IMR-90 (cell line): ENCODE results near the gene RANGRF. TPM values are rescaled to one million over a fixed set of nuclear protein-coding genes. Genes with fewer than 3 reads are reported as not detected.

ENCODE experiments used
- ATAC-seq: fragments of 200-7000 bp; cut with Tn5 transposase; 2 replicates; pipeline ENCODE4 v1.9.1; 2020; ENCODE audit warnings: low read depth, mild to moderate bottlenecking, moderate library complexity
- Bru-seq: library from RNA; stranded (reverse); fragments of 400-500 nt; gene quantifications from one replicate; lab custom pipeline; 2021; lab: Mats Ljungman, UMichigan
- BruChase-seq, 2 experiments: library from RNA; stranded (reverse); fragments of 400-500 nt; gene quantifications; one replicate each; lab custom pipeline; 2021; lab: Mats Ljungman, UMichigan
- BruUV-seq: library from RNA; stranded (reverse); fragments of 400-500 nt; replicated peaks from 2 replicates; lab custom pipeline; 2021; lab: Mats Ljungman, UMichigan
- CTCF ChIA-PET: fragments of 300-600 bp; formaldehyde crosslinking; extraction: SDS; loops from one replicate; lab custom pipeline; 2021; ENCODE audit warnings: antibody characterized with exemption; lab: Yijun Ruan, JAX
- POLR2A ChIA-PET: fragments of 300-600 bp; sonication (Branson Sonifier 250); formaldehyde crosslinking; loops from one replicate; lab custom pipeline; 2022; ENCODE audit warnings: antibody characterized with exemption; ENCODE audit not compliant: unreplicated experiment; lab: Charles Lee
- DNase-seq: peaks from one replicate; pipeline ENCODE4 v3.0.0; 2013
- H2AFZ ChIP-seq: replicated peaks from 2 replicates; pipeline ENCODE3; 2013; ENCODE audit warnings: low read length, mild to moderate bottlenecking; ENCODE audit not compliant: poor library complexity
- H2AK5ac ChIP-seq: 2 replicates; pipeline ENCODE4 v1.6.1; 2013; ENCODE audit warnings: low read depth, low read length, inconsistent platforms
- H2AK9ac ChIP-seq: replicated peaks from 2 replicates; pipeline ENCODE3; 2013; ENCODE audit warnings: mild to moderate bottlenecking, low read depth, low read length, moderate library complexity; ENCODE audit not compliant: poor library complexity
- H2BK120ac ChIP-seq: 2 replicates; pipeline ENCODE4 v1.6.1; 2013; ENCODE audit warnings: low read depth, low read length, inconsistent platforms
- H2BK15ac ChIP-seq: 3 replicates; pipeline ENCODE4 v1.6.1; 2013; ENCODE audit warnings: low read depth, low read length, inconsistent platforms
- H2BK20ac ChIP-seq: 2 replicates; pipeline ENCODE4 v1.6.1; 2013; ENCODE audit warnings: low read depth, mild to moderate bottlenecking, inconsistent platforms, low read length, moderate library complexity
- H2BK5ac ChIP-seq: 2 replicates; pipeline ENCODE4 v1.6.1; 2013; ENCODE audit warnings: mild to moderate bottlenecking, low read depth, low read length, inconsistent platforms; ENCODE audit not compliant: poor library complexity, severe bottlenecking
- H3K14ac ChIP-seq: replicated peaks from 2 replicates; pipeline ENCODE4 v1.6.1; 2013; ENCODE audit warnings: low read depth, low read length, inconsistent platforms
- H3K18ac ChIP-seq: 2 replicates; pipeline ENCODE4 v1.6.1; 2013; ENCODE audit warnings: low read depth, low read length, control low read depth
- H3K23ac ChIP-seq: 2 replicates; pipeline ENCODE4 v1.6.1; 2013; ENCODE audit warnings: low read depth, low read length, inconsistent platforms
- H3K27ac ChIP-seq: 2 replicates; pipeline ENCODE4 v1.5.1; 2013; ENCODE audit warnings: mild to moderate bottlenecking, control low read depth, low read length; ENCODE audit not compliant: insufficient read depth
- H3K27me3 ChIP-seq: 2 replicates; pipeline ENCODE4 v1.6.1; 2013; ENCODE audit warnings: low read length; ENCODE audit not compliant: control insufficient read depth, insufficient read depth
- H3K36me3 ChIP-seq: 2 replicates; pipeline ENCODE4 v1.6.1; 2013; ENCODE audit warnings: low read length, mixed read lengths; ENCODE audit not compliant: control insufficient read depth, insufficient read depth
- H3K4ac ChIP-seq: 2 replicates; pipeline ENCODE4 v1.6.1; 2013; ENCODE audit warnings: low read depth, low read length, inconsistent platforms
- H3K4me1 ChIP-seq: 2 replicates; pipeline ENCODE4 v1.6.1; 2013; ENCODE audit warnings: low read length, mixed read lengths; ENCODE audit not compliant: control insufficient read depth, insufficient read depth
- H3K4me2 ChIP-seq: 2 replicates; pipeline ENCODE4 v1.6.1; 2013; ENCODE audit warnings: low read depth, mild to moderate bottlenecking, control low read depth, low read length, moderate library complexity
- H3K4me3 ChIP-seq: 2 replicates; pipeline ENCODE4 v1.5.1; 2013; ENCODE audit warnings: low read depth, mild to moderate bottlenecking, control low read depth, low read length, moderate library complexity; ENCODE audit not compliant: insufficient read depth
- H3K56ac ChIP-seq: 2 replicates; pipeline ENCODE4 v1.6.1; 2013; ENCODE audit warnings: low read length, inconsistent platforms; ENCODE audit not compliant: insufficient read depth; ENCODE audit errors: extremely low read depth
- H3K79me1 ChIP-seq, 2 experiments: 2 replicates each; pipeline ENCODE4 v1.6.1; 2013; ENCODE audit warnings: low read length in 2 of 2, inconsistent platforms in 1 of 2, low read depth in 1 of 2
- H3K9ac ChIP-seq: 2 replicates; pipeline ENCODE4 v1.6.1; 2013; ENCODE audit warnings: low read depth, low read length, control low read depth
- H3K9me1 ChIP-seq: 2 replicates; pipeline ENCODE4 v1.6.1; 2013; ENCODE audit warnings: low read length, inconsistent platforms; ENCODE audit not compliant: insufficient read depth
- H3K9me3 ChIP-seq: 2 replicates; pipeline ENCODE4 v1.6.1; 2013; ENCODE audit warnings: low read length; ENCODE audit not compliant: control insufficient read depth, insufficient read depth
- H4K20me1 ChIP-seq: 2 replicates; pipeline ENCODE4 v1.6.1; 2013; ENCODE audit warnings: low read length, inconsistent platforms; ENCODE audit not compliant: insufficient read depth
- H4K5ac ChIP-seq: 2 replicates; pipeline ENCODE4 v1.6.1; 2013; ENCODE audit warnings: mild to moderate bottlenecking, low read depth, low read length, control low read depth
- H4K8ac ChIP-seq, 2 experiments: 2 replicates each; pipeline ENCODE4 v1.6.1; 2013; ENCODE audit warnings: low read depth in 2 of 2, low read length in 2 of 2, control low read depth in 1 of 2, inconsistent platforms in 1 of 2
- H4K91ac ChIP-seq: 2 replicates; pipeline ENCODE4 v1.6.1; 2013; ENCODE audit warnings: low read depth, low read length, inconsistent platforms; ENCODE audit not compliant: insufficient read depth
- BHLHE40 ChIP-seq: fragments of 150-350 bp; IDR thresholded peaks from 2 replicates; pipeline ENCODE4 v1.6.1; 2016; ENCODE audit warnings: mild to moderate bottlenecking, low read depth, low read length
- CTCF ChIP-seq: conservative IDR thresholded peaks from 2 replicates; pipeline ENCODE4 v1.5.1; 2012; ENCODE audit warnings: mild to moderate bottlenecking, low read depth, low read length, improper control_type of control experiment
- ELK1 ChIP-seq: fragments of 150-350 bp; IDR thresholded peaks from 2 replicates; pipeline ENCODE4 v1.6.1; 2016; ENCODE audit warnings: low read depth, mild to moderate bottlenecking, low read length, moderate library complexity, borderline replicate concordance
- FOS ChIP-seq: fragments of 150-350 bp; IDR thresholded peaks from 2 replicates; pipeline ENCODE4 v1.6.1; 2016; ENCODE audit warnings: low read depth, low read length
- MAFK ChIP-seq: IDR thresholded peaks from 2 replicates; pipeline ENCODE4 v1.6.1; 2012; ENCODE audit warnings: low read depth, low read length, improper control_type of control experiment
- MXI1 ChIP-seq: IDR thresholded peaks from 2 replicates; pipeline ENCODE4 v1.6.1; 2012; ENCODE audit warnings: low read depth, mild to moderate bottlenecking, low read length, moderate library complexity, borderline replicate concordance
- NFE2L2 ChIP-seq: fragments of 150-350 bp; IDR thresholded peaks from 2 replicates; pipeline ENCODE4 v1.6.1; 2016; ENCODE audit warnings: low read depth, mild to moderate bottlenecking, low read length
- POLR2A ChIP-seq: IDR thresholded peaks from 2 replicates; pipeline ENCODE4 v1.6.1; 2012; ENCODE audit warnings: mild to moderate bottlenecking, low read depth, low read length
- RAD21 ChIP-seq: IDR thresholded peaks from 2 replicates; pipeline ENCODE4 v1.6.1; 2012; ENCODE audit warnings: low read length, improper control_type of control experiment
- SMC3 ChIP-seq: fragments of 150-350 bp; IDR thresholded peaks from 2 replicates; pipeline ENCODE4 v1.6.1; 2016; ENCODE audit warnings: low read depth, mild to moderate bottlenecking, antibody characterized with exemption, low read length, moderate library complexity
- USF2 ChIP-seq: fragments of 150-350 bp; IDR thresholded peaks from 2 replicates; pipeline ENCODE4 v1.6.1; 2017; ENCODE audit warnings: mild to moderate bottlenecking, antibody characterized with exemption, low read length, low read depth
- WGBS, 2 experiments: methylation state at CpG; one replicate each; pipeline versions ENCODE4 v1.1.5 to v1.1.7; 2013; ENCODE audit warnings: missing lambda C conversion rate in 2 of 2; ENCODE audit not compliant: insufficient read length in 1 of 2; ENCODE audit errors: extremely low coverage in 2 of 2; 5-methylcytosine and 5-hydroxymethylcytosine counted together
- dilution Hi-C: fragments of 300-500 bp; cut with HindIII; formaldehyde crosslinking; loops from one replicate; pipeline ENCODE4 v1.14.3; 2018; ENCODE audit warnings: low sequenced_read_pairs; ENCODE audit not compliant: unreplicated experiment
- in situ Hi-C: fragments of 300-500 bp; cut with MboI; formaldehyde crosslinking; loops from 3 replicates; pipeline ENCODE4 v1.14.3; 2019; ENCODE audit warnings: low sequenced_read_pairs, inconsistent platforms, mixed read lengths
- intact Hi-C: fragments of 100-400 bp; cut with micrococcal nuclease; formaldehyde crosslinking; loops from 2 replicates; pipeline ENCODE4 v1.10.0; 2022
- long read RNA-seq: library from polyadenylated mRNA; unstranded; transcript quantifications from one replicate; pipeline ENCODE4 v2.0.0, GENCODE V29; 2021; ENCODE audit not compliant: unreplicated experiment
- polyA plus RNA-seq, 3 experiments: library from polyadenylated mRNA; depleted of rRNA; stranded (reverse); fragments of >200 nt; gene quantifications; 2 replicates each; pipeline ENCODE4 v1.2.3, GENCODE V29; 2012; ENCODE audit warnings: low replicate concordance in 1 of 3
- total RNA-seq: library from RNA; depleted of rRNA; stranded (reverse); fragments of >200 nt; gene quantifications from 2 replicates; pipeline ENCODE4 v1.2.3, GENCODE V29; 2012; rRNA removed

The RANGRF gene
- total RNA-seq (16.1 and 19.5 TPM in 2 replicates), polyA plus RNA-seq (2012; rRNA removed) (36.6 and 42.9 TPM in 2 replicates), Bru-seq, nascent RNA (percentile 54 among the genes with signal in this experiment), BruChase-seq, experiment 1, labeled RNA remaining after a 6-hour chase (percentile 66 among the genes with signal in this experiment), BruChase-seq, experiment 2, labeled RNA remaining after a 2-hour chase (percentile 59 among the genes with signal in this experiment)
- polyA plus RNA-seq (2012; cell fraction: cytosol; rRNA removed): 33.8 and 42.7 TPM in 2 replicates
- polyA plus RNA-seq (2012; cell fraction: nucleus; rRNA removed; ENCODE audit: low replicate concordance): 26.1 and 34.2 TPM in 2 replicates
- long read RNA-seq, transcript RANGRF-202 (4 exons, 1,074 nt): major isoform, 10 of 26 reads
- long read RNA-seq, transcript RANGRF-201 (5 exons, 1,009 nt): minor isoform, 7 of 26 reads
- long read RNA-seq, partial matches to known transcripts: 3 of 26 reads
- long read RNA-seq, other reads (novel, unspliced or antisense): 4 of 26 reads

- no peaks in the 10 kb centered on the region for H3K27me3 ChIP-seq
- H2AK9ac ChIP-seq: peak within 1 kb of the TSS; percentile 96
- peaks cover 10% of the 10 kb centered on the region; the same call in 1 of the 2 replicates for H3K4me1 ChIP-seq
- peak within 1 kb of the TSS; percentile 93 for H3K4ac ChIP-seq
- in situ Hi-C loops: no loop called here
- DNase-seq (peak; percentile 75), ATAC-seq (peak; percentile 96)
- H2BK120ac ChIP-seq: peak within 1 kb of the TSS; percentile 69
- 0 out of 2 replicates have a peak, but pooled peaks cover 2% of the 10 kb centered on the region for H4K20me1 ChIP-seq
- peak within 1 kb of the TSS; percentile 82 for H4K91ac ChIP-seq
- peak within 1 kb of the TSS; percentile 77 for H2BK5ac ChIP-seq
- H4K8ac ChIP-seq: peak within 1 kb of the TSS; percentile 67 to 99
- no TSS peak for BruUV-seq
- H3K18ac ChIP-seq: peak within 1 kb of the TSS; percentile 93
- ChIA-PET CTCF (interaction anchor here (0.6 kb wide), 1 partner anchor 40 kb away, joined by 3 read pairs; the partner anchor contains the start of gene CTC1), POLR2A (no interaction called here)
- peak within 1 kb of the TSS; percentile 94 for H3K9ac ChIP-seq
- dilution Hi-C loops: no loop called here
- peak within 1 kb of the TSS; percentile 91 for H3K27ac ChIP-seq
- H2BK20ac ChIP-seq: 0 out of 2 replicates have a peak within 1 kb of the TSS, but pooled peaks have one; percentile 17
- peaks cover 19% of the 10 kb centered on the region for H3K9me1 ChIP-seq
- peak within 1 kb of the TSS; percentile 93 for H2AK5ac ChIP-seq
- H3K14ac ChIP-seq: peak within 1 kb of the TSS; percentile 97
- H3K36me3 ChIP-seq: no peaks in the 10 kb centered on the region
- peak within 1 kb of the TSS; percentile 99 for H2AFZ ChIP-seq
- peak within 1 kb of the TSS; percentile 90 for H3K4me2 ChIP-seq
- WGBS, 2 experiments: 1% methylated on average over 20 of the region's 53 CpGs; no CpG with 5 or more reads in 1 of the 2 experiments
- no peaks in the 10 kb centered on the region for H3K9me3 ChIP-seq
- peaks cover 16 to 33% of the 10 kb centered on the region in 2 experiments for H3K79me1 ChIP-seq
- H4K5ac ChIP-seq: peak within 1 kb of the TSS; percentile 97
- H3K23ac ChIP-seq: peak within 1 kb of the TSS; percentile 84
- H2BK15ac ChIP-seq: peak within 1 kb of the TSS; percentile 80; the same call in 1 of the 3 replicates
- peak within 1 kb of the TSS; percentile 83 for H3K56ac ChIP-seq
- peak within 1 kb of the TSS; percentile 98 for H3K4me3 ChIP-seq
- intact Hi-C loops: loop anchor here (5.0 kb wide), 1 partner anchor 41 kb away; the partner anchor contains the start of genes CTC1 and PFAS
- TF ChIP-seq MAFK: no peak
- peak; percentile 64 for TF ChIP-seq POLR2A
- no peak for TF ChIP-seq SMC3
- TF ChIP-seq USF2: peak; percentile 89
- no peak for TF ChIP-seq FOS
- TF ChIP-seq ELK1: no peak
- TF ChIP-seq RAD21: no peak
- peak; percentile 53; the same call in 1 of the 2 replicates for TF ChIP-seq MXI1
- TF ChIP-seq CTCF: no peak
- no peak for TF ChIP-seq NFE2L2
- TF ChIP-seq BHLHE40: peak; percentile 39; the same call in 1 of the 2 replicates
These were observed at the start of gene RANGRF for GRCh38 chr17:8288336-8289102. TSS of gene RANGRF (plus strand) at chr17:8288670. CDS start at chr17:8288789, 119 bp downstream.
